HEK293 (cell line): ENCODE results near the gene CSRP1.

Experiments used
- GLIS1 ChIP-seq: fragments of 450-650 bp; formaldehyde crosslinking; IDR thresholded peaks from 2 replicates; pipeline ENCODE4 v1.5.1; 2016; ENCODE audit warnings: missing biosample characterization, missing genetic modification characterization
- IKZF3 ChIP-seq: fragments of 450-650 bp; IDR thresholded peaks from 2 replicates; pipeline ENCODE4 v1.5.0; 2018; ENCODE audit warnings: missing biosample characterization, mild to moderate bottlenecking, missing genetic modification characterization, moderate library complexity
- KLF1 ChIP-seq: fragments of 450-650 bp; formaldehyde crosslinking; IDR thresholded peaks from 2 replicates; pipeline ENCODE4 v1.5.1; 2016; ENCODE audit warnings: missing biosample characterization, missing genetic modification characterization
- MEIS1 ChIP-seq: sonication (generic); formaldehyde crosslinking; IDR thresholded peaks from 2 replicates; pipeline ENCODE4 v1.8.1; 2022; ENCODE audit warnings: missing genetic modification reagents, mild to moderate bottlenecking, borderline replicate concordance
- OSR2 ChIP-seq: fragments of 450-650 bp; formaldehyde crosslinking; IDR thresholded peaks from 2 replicates; pipeline ENCODE4 v1.5.1; 2016; ENCODE audit warnings: missing biosample characterization, missing genetic modification characterization
- PRDM1 ChIP-seq: fragments of 450-650 bp; formaldehyde crosslinking; IDR thresholded peaks from 2 replicates; pipeline ENCODE4; 2016; ENCODE audit warnings: missing biosample characterization, missing genetic modification characterization
- SCRT1 ChIP-seq: fragments of 450-650 bp; formaldehyde crosslinking; IDR thresholded peaks from 2 replicates; pipeline ENCODE4 v1.5.1; 2016; ENCODE audit warnings: missing biosample characterization, missing genetic modification characterization, borderline replicate concordance
- YY1 ChIP-seq: fragments of 450-650 bp; formaldehyde crosslinking; IDR thresholded peaks from 2 replicates; pipeline ENCODE4 v1.5.1; 2018; ENCODE audit warnings: missing biosample characterization, missing genetic modification characterization
- YY2 ChIP-seq: fragments of 450-650 bp; formaldehyde crosslinking; IDR thresholded peaks from 2 replicates; pipeline ENCODE4 v1.5.1; 2016; ENCODE audit warnings: missing biosample characterization, missing genetic modification characterization
- ZBTB20 ChIP-seq: fragments of 450-650 bp; formaldehyde crosslinking; IDR thresholded peaks from 2 replicates; pipeline ENCODE4 v1.5.1; 2016; ENCODE audit warnings: missing biosample characterization, missing genetic modification characterization
- ZBTB21 ChIP-seq: fragments of 450-650 bp; formaldehyde crosslinking; IDR thresholded peaks from 2 replicates; pipeline ENCODE4 v1.5.1; 2017; ENCODE audit warnings: missing biosample characterization, missing genetic modification characterization
- ZBTB48 ChIP-seq: fragments of 450-650 bp; formaldehyde crosslinking; IDR thresholded peaks from 2 replicates; pipeline ENCODE4 v1.5.1; 2016; ENCODE audit warnings: missing biosample characterization, missing genetic modification characterization
- ZBTB8A ChIP-seq: fragments of 450-650 bp; formaldehyde crosslinking; IDR thresholded peaks from 2 replicates; pipeline ENCODE4 v1.5.1; 2016; ENCODE audit warnings: missing biosample characterization, missing genetic modification characterization
- ZFHX2 ChIP-seq: fragments of 450-650 bp; formaldehyde crosslinking; conservative IDR thresholded peaks from 2 replicates; pipeline ENCODE4 v1.5.1; 2016; ENCODE audit warnings: missing biosample characterization, missing genetic modification characterization
- ZNF157 ChIP-seq: fragments of 450-650 bp; formaldehyde crosslinking; IDR thresholded peaks from 2 replicates; pipeline ENCODE4 v1.5.1; 2016; ENCODE audit warnings: missing biosample characterization, missing genetic modification characterization
- ZNF211 ChIP-seq: fragments of 450-650 bp; formaldehyde crosslinking; IDR thresholded peaks from 2 replicates; pipeline ENCODE4 v1.5.1; 2016; ENCODE audit warnings: low read depth, missing biosample characterization, missing genetic modification characterization
- ZNF223 ChIP-seq: fragments of 450-650 bp; formaldehyde crosslinking; IDR thresholded peaks from 2 replicates; pipeline ENCODE4 v1.5.1; 2016; ENCODE audit warnings: missing biosample characterization, missing genetic modification characterization
- ZNF248 ChIP-seq: fragments of 450-650 bp; formaldehyde crosslinking; IDR thresholded peaks from 2 replicates; pipeline ENCODE4 v1.5.1; 2017; ENCODE audit warnings: missing biosample characterization, missing genetic modification characterization
- ZNF292 ChIP-seq: fragments of 450-650 bp; formaldehyde crosslinking; IDR thresholded peaks from 2 replicates; pipeline ENCODE4 v1.5.1; 2016; ENCODE audit warnings: low read depth, missing biosample characterization, missing genetic modification characterization, borderline replicate concordance
- ZNF302 ChIP-seq: fragments of 450-650 bp; formaldehyde crosslinking; IDR thresholded peaks from 2 replicates; pipeline ENCODE4 v1.5.1; 2016; ENCODE audit warnings: missing biosample characterization, missing genetic modification characterization, low read depth
- ZNF341 ChIP-seq: fragments of 450-650 bp; formaldehyde crosslinking; IDR thresholded peaks from 2 replicates; pipeline ENCODE4; 2016; ENCODE audit warnings: low read depth, missing biosample characterization, missing genetic modification characterization
- ZNF521 ChIP-seq: fragments of 450-650 bp; formaldehyde crosslinking; IDR thresholded peaks from 2 replicates; pipeline ENCODE4 v1.5.1; 2017; ENCODE audit warnings: missing biosample characterization, mild to moderate bottlenecking, missing genetic modification characterization
- ZNF549 ChIP-seq: fragments of 450-650 bp; IDR thresholded peaks from 2 replicates; pipeline ENCODE4 v1.5.1; 2018; ENCODE audit warnings: missing biosample characterization, missing genetic modification characterization, mild to moderate bottlenecking, inconsistent platforms, moderate library complexity
- ZNF585B ChIP-seq: fragments of 450-650 bp; formaldehyde crosslinking; IDR thresholded peaks from 2 replicates; pipeline ENCODE4 v1.5.1; 2016; ENCODE audit warnings: missing biosample characterization, missing genetic modification characterization
- ZNF658 ChIP-seq: fragments of 450-650 bp; formaldehyde crosslinking; IDR thresholded peaks from 2 replicates; pipeline ENCODE4; 2016; ENCODE audit warnings: missing biosample characterization, missing genetic modification characterization
- ZNF777 ChIP-seq: fragments of 450-650 bp; formaldehyde crosslinking; IDR thresholded peaks from 2 replicates; pipeline ENCODE4 v1.5.1; 2017; ENCODE audit warnings: missing biosample characterization, missing genetic modification characterization, borderline replicate concordance
- ZNF837 ChIP-seq: fragments of 450-650 bp; formaldehyde crosslinking; IDR thresholded peaks from 2 replicates; pipeline ENCODE4 v1.5.1; 2016; ENCODE audit warnings: missing biosample characterization, missing genetic modification characterization
- ZXDB ChIP-seq: fragments of 450-650 bp; formaldehyde crosslinking; IDR thresholded peaks from 2 replicates; pipeline ENCODE4 v1.5.1; 2016; ENCODE audit warnings: missing biosample characterization, missing genetic modification characterization
- TF ChIP-seq, protein P1 (sequence below): fragments of 450-650 bp; formaldehyde crosslinking; IDR thresholded peaks from 2 replicates; pipeline ENCODE4; 2016; ENCODE audit warnings: missing biosample characterization, missing genetic modification characterization
- TF ChIP-seq, protein P2 (sequence below): fragments of 450-650 bp; formaldehyde crosslinking; IDR thresholded peaks from 2 replicates; pipeline ENCODE4 v1.5.1; 2016; ENCODE audit warnings: missing biosample characterization, missing genetic modification characterization
- TF ChIP-seq, protein P3 (sequence below): fragments of 450-650 bp; formaldehyde crosslinking; IDR thresholded peaks from 2 replicates; pipeline ENCODE4 v1.5.1; 2017; ENCODE audit warnings: missing biosample characterization, missing genetic modification characterization
- TF ChIP-seq, protein P4 (sequence below): fragments of 450-650 bp; formaldehyde crosslinking; IDR thresholded peaks from 2 replicates; pipeline ENCODE4 v1.5.1; 2016; ENCODE audit warnings: missing biosample characterization, missing genetic modification characterization
- TF ChIP-seq, protein P5 (sequence below): fragments of 450-650 bp; formaldehyde crosslinking; IDR thresholded peaks from 2 replicates; pipeline ENCODE4 v1.5.1; 2016; ENCODE audit warnings: missing biosample characterization, missing genetic modification characterization, low read depth

Gene CSRP1

DNA sequence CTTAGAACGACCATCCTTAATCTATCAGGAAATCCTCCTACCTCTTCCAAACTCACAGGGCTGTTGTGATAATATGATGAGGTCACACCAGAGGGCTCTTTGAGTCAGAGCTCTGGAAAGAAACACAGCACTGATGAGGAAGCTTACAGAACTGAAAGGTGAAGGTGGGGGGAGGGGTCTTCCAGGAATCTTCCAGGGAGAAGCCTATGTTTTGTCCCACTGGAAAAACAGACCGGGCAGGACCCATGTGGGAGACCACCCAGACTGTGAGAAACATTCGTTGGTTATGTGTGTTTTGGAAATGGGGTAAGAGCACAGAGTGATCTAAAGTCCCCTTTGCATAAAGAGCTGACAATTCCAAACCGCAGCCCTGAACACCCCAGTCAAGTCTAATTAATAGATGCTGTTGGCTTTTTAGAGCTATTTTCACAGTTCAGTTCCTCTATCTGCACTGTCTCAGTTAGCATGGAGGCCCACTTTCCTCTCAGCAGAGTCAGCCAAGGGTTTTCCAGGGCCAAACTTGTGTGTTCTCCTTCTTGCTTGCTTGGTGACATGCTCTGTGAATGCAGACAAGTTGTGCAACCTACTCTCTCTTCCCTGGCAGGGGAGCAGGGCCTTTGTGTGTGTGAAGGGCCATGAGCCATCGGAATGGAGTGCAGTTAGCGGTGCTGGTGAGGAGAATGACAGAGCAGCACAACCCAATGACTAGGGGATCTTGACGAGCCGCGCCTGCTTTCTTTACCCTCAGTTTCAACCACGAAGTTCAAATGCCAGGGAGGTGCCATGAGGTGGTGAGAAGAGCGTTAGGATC is 50.2 kb downstream of the CSRP1 start (continued):
- TF ChIP-seq, protein P1, sequence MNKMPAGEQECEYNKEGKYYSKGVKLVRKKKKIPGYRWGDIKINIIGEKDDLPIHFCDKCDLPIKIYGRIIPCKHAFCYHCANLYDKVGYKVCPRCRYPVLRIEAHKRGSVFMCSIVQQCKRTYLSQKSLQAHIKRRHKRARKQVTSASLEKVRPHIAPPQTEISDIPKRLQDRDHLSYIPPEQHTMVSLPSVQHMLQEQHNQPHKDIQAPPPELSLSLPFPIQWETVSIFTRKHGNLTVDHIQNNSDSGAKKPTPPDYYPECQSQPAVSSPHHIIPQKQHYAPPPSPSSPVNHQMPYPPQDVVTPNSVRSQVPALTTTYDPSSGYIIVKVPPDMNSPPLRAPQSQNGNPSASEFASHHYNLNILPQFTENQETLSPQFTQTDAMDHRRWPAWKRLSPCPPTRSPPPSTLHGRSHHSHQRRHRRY (tag by site-specific recombination): no peak
- TF ChIP-seq ZNF658 (no peak), ZNF521 (no peak), IKZF3 (tag by site-specific recombination) (0 out of 2 replicates have a peak, but pooled peaks have one; percentile 18), ZBTB48 (tag by site-specific recombination) (no peak; the same call in 1 of the 2 replicates), OSR2 (tag by site-specific recombination) (no peak), ZFHX2 (tag by site-specific recombination) (no peak), ZNF292 (no peak), PRDM1 (peak; percentile 46; the same call in 1 of the 2 replicates), ZNF549 (tag by site-specific recombination) (no peak), YY1 (tag by site-specific recombination) (no peak), GLIS1 (tag by site-specific recombination) (0 out of 2 replicates have a peak, but pooled peaks have one; percentile 3), ZNF211 (tag by site-specific recombination) (no peak), ZNF302 (no peak), SCRT1 (tag by site-specific recombination) (no peak), MEIS1 (CRISPR knock-in tag) (no peak), ZBTB20 (tag by site-specific recombination) (peak; percentile 44), KLF1 (tag by site-specific recombination) (no peak), ZNF223 (tag by site-specific recombination) (no peak), ZNF585B (tag by site-specific recombination) (no peak), ZNF341 (peak; percentile 64; the same call in 1 of the 2 replicates), ZNF248 (tag by site-specific recombination) (no peak), ZNF157 (no peak), ZXDB (tag by site-specific recombination) (no peak), YY2 (tag by site-specific recombination) (no peak), ZBTB8A (no peak), ZNF837 (tag by site-specific recombination) (no peak), ZBTB21 (tag by site-specific recombination) (peak; percentile 77), ZNF777 (tag by site-specific recombination) (no peak)
- TF ChIP-seq, protein P2, sequence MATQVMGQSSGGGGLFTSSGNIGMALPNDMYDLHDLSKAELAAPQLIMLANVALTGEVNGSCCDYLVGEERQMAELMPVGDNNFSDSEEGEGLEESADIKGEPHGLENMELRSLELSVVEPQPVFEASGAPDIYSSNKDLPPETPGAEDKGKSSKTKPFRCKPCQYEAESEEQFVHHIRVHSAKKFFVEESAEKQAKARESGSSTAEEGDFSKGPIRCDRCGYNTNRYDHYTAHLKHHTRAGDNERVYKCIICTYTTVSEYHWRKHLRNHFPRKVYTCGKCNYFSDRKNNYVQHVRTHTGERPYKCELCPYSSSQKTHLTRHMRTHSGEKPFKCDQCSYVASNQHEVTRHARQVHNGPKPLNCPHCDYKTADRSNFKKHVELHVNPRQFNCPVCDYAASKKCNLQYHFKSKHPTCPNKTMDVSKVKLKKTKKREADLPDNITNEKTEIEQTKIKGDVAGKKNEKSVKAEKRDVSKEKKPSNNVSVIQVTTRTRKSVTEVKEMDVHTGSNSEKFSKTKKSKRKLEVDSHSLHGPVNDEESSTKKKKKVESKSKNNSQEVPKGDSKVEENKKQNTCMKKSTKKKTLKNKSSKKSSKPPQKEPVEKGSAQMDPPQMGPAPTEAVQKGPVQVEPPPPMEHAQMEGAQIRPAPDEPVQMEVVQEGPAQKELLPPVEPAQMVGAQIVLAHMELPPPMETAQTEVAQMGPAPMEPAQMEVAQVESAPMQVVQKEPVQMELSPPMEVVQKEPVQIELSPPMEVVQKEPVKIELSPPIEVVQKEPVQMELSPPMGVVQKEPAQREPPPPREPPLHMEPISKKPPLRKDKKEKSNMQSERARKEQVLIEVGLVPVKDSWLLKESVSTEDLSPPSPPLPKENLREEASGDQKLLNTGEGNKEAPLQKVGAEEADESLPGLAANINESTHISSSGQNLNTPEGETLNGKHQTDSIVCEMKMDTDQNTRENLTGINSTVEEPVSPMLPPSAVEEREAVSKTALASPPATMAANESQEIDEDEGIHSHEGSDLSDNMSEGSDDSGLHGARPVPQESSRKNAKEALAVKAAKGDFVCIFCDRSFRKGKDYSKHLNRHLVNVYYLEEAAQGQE (tag by site-specific recombination): no peak
- TF ChIP-seq, protein P3, sequence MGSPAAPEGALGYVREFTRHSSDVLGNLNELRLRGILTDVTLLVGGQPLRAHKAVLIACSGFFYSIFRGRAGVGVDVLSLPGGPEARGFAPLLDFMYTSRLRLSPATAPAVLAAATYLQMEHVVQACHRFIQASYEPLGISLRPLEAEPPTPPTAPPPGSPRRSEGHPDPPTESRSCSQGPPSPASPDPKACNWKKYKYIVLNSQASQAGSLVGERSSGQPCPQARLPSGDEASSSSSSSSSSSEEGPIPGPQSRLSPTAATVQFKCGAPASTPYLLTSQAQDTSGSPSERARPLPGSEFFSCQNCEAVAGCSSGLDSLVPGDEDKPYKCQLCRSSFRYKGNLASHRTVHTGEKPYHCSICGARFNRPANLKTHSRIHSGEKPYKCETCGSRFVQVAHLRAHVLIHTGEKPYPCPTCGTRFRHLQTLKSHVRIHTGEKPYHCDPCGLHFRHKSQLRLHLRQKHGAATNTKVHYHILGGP: no peak
- TF ChIP-seq, protein P4, sequence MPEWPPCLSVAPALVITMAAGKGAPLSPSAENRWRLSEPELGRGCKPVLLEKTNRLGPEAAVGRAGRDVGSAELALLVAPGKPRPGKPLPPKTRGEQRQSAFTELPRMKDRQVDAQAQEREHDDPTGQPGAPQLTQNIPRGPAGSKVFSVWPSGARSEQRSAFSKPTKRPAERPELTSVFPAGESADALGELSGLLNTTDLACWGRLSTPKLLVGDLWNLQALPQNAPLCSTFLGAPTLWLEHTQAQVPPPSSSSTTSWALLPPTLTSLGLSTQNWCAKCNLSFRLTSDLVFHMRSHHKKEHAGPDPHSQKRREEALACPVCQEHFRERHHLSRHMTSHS (tag by site-specific recombination): 0 out of 2 replicates have a peak, but pooled peaks have one; percentile 5
- TF ChIP-seq, protein P5, sequence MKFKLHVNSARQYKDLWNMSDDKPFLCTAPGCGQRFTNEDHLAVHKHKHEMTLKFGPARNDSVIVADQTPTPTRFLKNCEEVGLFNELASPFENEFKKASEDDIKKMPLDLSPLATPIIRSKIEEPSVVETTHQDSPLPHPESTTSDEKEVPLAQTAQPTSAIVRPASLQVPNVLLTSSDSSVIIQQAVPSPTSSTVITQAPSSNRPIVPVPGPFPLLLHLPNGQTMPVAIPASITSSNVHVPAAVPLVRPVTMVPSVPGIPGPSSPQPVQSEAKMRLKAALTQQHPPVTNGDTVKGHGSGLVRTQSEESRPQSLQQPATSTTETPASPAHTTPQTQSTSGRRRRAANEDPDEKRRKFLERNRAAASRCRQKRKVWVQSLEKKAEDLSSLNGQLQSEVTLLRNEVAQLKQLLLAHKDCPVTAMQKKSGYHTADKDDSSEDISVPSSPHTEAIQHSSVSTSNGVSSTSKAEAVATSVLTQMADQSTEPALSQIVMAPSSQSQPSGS (tag by site-specific recombination): peak; percentile 79
